Thyroid gland (tissue), 4 donors: Measurements from ENCODE around the gene ZNRF1. TPM values are rescaled to one million over a fixed set of nuclear protein-coding genes. Genes with fewer than 3 reads are reported as not detected.

Experiments
- DNase-seq, 2 donors: peaks; one replicate each; pipeline ENCODE4 v3.0.0-alpha.2; 2019
- H3K27ac ChIP-seq, 3 donors: fragments of 200-600 bp; sonication (generic); 1 replicate in 2 of 3; 2 replicates in 1 of 3; pipeline ENCODE4 v1.5.1; 2016 to 2019; ENCODE audit warnings: mild to moderate bottlenecking in 1 of 3, moderate library complexity in 1 of 3
- H3K27me3 ChIP-seq: fragments of 200-600 bp; sonication (generic); one replicate; pipeline ENCODE4 v1.5.1; 2019
- H3K36me3 ChIP-seq, 2 donors: fragments of 200-600 bp; sonication (generic); one replicate each; pipeline ENCODE4 v1.5.1; 2016 to 2019
- H3K4me1 ChIP-seq, 2 donors: fragments of 200-600 bp; sonication (generic); one replicate each; pipeline ENCODE4 v1.5.1; 2017 to 2019
- H3K4me3 ChIP-seq, 3 donors: fragments of 200-600 bp; sonication (generic); replicated peaks in 1 of 3; 1 replicate in 2 of 3; 2 replicates in 1 of 3; pipeline ENCODE4 v1.5.1; 2016; ENCODE audit warnings: mild to moderate bottlenecking in 1 of 3
- H3K9me3 ChIP-seq: fragments of 200-600 bp; sonication (generic); one replicate; pipeline ENCODE4 v1.5.1; 2017
- POLR2A ChIP-seq, 2 donors: fragments of 450-650 bp; IDR thresholded peaks; one replicate each; pipeline ENCODE4 v1.6.1; 2017; ENCODE audit warnings: antibody characterized with exemption in 2 of 2, mild to moderate bottlenecking in 2 of 2, moderate library complexity in 1 of 2
- WGBS, 2 donors: methylation state at CpG; one replicate each; pipeline ENCODE4 v1.1.5; 2017; 5-methylcytosine and 5-hydroxymethylcytosine counted together
- intact Hi-C: fragments of 100-400 bp; cut with DNase I; formaldehyde crosslinking; loops from one replicate; pipeline ENCODE4 v1.15.1; 2023
- total RNA-seq, 4 donors: library from RNA; depleted of rRNA; stranded (reverse); fragments of >200 nt; gene quantifications; one replicate each; pipeline ENCODE4 v1.2.3, GENCODE V29; 2016
- TF ChIP-seq, protein P1 (sequence below), 6 experiments: fragments of 200-600 bp in 3 of 6; fragments of 450-650 bp in 3 of 6; sonication (generic) in 3 of 6; IDR thresholded peaks; one replicate each; pipeline ENCODE4 v1.5.1; 2016 to 2019; ENCODE audit warnings: antibody characterized with exemption in 6 of 6, mild to moderate bottlenecking in 2 of 6, inconsistent platforms in 1 of 6, moderate library complexity in 1 of 6

Gene ZNRF1
- total RNA-seq, 4 donors from 2014 or later = 47.4 to 94.5 (median 57.4) TPM

DNA sequence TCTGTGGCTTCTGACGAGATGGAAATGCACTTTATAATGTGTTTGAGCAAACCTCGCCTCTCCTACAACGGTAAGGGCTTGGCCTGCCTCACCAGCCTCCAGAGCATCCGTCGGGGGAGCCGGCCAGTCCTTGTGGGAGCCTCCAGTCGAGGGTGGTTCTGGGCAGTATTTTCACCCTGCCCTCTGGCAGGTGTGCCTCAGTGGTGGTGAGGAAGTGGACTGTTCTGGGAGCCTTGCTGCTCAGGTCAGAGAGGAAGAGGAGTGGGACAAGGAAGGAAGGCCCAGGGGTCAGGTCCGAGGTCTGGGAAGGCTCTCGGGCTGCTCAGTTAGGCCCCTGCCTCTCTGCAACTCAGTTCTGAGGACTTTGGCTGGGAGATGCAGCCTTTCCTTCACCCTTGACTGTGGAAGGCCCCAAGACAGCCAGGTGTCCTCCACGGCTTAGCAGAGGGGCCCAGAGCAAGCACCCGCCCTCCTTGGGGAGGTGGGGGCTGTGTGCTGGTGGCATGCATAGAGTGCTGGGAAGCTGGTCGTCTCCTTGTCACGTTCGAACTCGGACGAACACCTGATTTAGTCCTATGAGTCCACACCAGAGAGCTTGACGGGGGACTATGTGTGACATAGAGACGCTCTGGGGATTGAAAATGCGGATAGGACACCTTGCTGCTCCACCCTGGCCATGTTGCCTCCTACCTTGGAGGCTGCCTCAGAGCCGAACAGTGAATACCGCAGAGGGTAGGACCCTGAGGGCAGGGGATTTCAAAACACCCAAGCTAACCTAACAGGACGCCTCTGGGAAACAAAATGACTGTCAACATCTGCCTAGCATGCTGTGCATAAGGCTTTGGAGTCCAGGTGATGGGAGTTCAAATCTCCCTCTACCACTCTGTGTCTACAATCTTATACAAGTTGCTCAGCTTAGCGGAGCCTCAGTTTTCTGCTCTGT is 95.0 kb downstream of the ZNRF1 start:
- intact Hi-C loops = no loop called here
- DNase-seq = no peak

GRCh38 chr16:75095204-75095621 is 96.4 kb downstream of the ZNRF1 start:
- H3K4me1 ChIP-seq = peaks cover 45 to 68% of the 10 kb centered on the region in 2 donors
- H3K27ac ChIP-seq = peak overlapping the region; percentile 82 to 86 (median 82)
- H3K36me3 ChIP-seq = no peaks in the 10 kb centered on the region
- intact Hi-C loops = no loop called here
- H3K9me3 ChIP-seq = no peaks in the 10 kb centered on the region
- H3K27me3 ChIP-seq = no peaks in the 10 kb centered on the region
- TF ChIP-seq POLR2A (IDR thresholded peaks at IDR 0.05) = no peak
- TF ChIP-seq, protein P1, sequence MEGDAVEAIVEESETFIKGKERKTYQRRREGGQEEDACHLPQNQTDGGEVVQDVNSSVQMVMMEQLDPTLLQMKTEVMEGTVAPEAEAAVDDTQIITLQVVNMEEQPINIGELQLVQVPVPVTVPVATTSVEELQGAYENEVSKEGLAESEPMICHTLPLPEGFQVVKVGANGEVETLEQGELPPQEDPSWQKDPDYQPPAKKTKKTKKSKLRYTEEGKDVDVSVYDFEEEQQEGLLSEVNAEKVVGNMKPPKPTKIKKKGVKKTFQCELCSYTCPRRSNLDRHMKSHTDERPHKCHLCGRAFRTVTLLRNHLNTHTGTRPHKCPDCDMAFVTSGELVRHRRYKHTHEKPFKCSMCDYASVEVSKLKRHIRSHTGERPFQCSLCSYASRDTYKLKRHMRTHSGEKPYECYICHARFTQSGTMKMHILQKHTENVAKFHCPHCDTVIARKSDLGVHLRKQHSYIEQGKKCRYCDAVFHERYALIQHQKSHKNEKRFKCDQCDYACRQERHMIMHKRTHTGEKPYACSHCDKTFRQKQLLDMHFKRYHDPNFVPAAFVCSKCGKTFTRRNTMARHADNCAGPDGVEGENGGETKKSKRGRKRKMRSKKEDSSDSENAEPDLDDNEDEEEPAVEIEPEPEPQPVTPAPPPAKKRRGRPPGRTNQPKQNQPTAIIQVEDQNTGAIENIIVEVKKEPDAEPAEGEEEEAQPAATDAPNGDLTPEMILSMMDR (IDR thresholded peaks at IDR 0.05) = no peak
- H3K4me3 ChIP-seq = no peak overlapping the region
- DNase-seq = no peak
- WGBS, 2 donors = 91% methylated on average over 14 of the region's 14 CpGs

More for the DNA sequence above, 95.0 kb downstream of the ZNRF1 start:
- Histone ChIP-seq H3K36me3 (no peaks in the 10 kb centered on the region), H3K9me3 (no peaks in the 10 kb centered on the region), H3K4me1 (peaks cover 37 to 59% of the 10 kb centered on the region in 2 donors), H3K4me3 (no peak overlapping the region), H3K27me3 (no peaks in the 10 kb centered on the region), H3K27ac (peak overlapping the region in 2 of 3 donors; percentile 82 to 86)
- WGBS, 2 donors = 92% methylated on average over 21 to 22 of the region's 23 CpGs
- TF ChIP-seq, protein P1 (IDR thresholded peaks at IDR 0.05) = no peak

DNA sequence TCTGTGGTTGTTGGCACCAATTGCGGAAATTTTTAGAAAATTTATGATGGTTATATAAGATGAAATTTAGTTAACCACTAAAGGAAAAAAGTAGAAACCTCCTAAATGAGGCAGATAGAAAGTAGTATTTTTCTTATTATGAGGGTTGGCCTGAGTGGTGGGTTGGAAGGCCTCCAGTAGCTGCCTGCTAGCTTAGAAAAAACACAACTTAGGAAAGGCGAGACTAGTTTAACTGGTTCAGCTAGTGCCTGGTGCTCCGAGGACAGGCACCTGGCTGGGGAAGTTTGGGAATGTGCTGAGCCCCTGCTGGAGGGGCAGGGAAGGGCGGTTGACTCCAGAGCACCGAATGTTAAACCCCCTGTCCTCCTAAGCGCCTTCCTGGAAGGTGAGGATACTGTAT is 97.8 kb downstream of the ZNRF1 start:
- 15 to 46% methylated on average over 6 of the region's 6 CpGs for WGBS, 2 donors
- peak overlapping the region; percentile 82 to 86 (median 82) for H3K27ac ChIP-seq
- H3K4me1 ChIP-seq = peaks cover 44 to 62% of the 10 kb centered on the region in 2 donors
- no peaks in the 10 kb centered on the region for H3K27me3 ChIP-seq
- no peak overlapping the region for H3K4me3 ChIP-seq
- intact Hi-C loops = no loop called here
- H3K9me3 ChIP-seq = no peaks in the 10 kb centered on the region
- no peaks in the 10 kb centered on the region for H3K36me3 ChIP-seq
- TF ChIP-seq, protein P1 (IDR thresholded peaks at IDR 0.05) = peak in 5 of 6 experiments; percentile 44 to 89 (median 65)
- TF ChIP-seq POLR2A (IDR thresholded peaks at IDR 0.05) = no peak
- DNase-seq = peak; percentile 92 to 93

GRCh38 chr16:75097191-75097761 is 98.5 kb downstream of the ZNRF1 start:
- H3K9me3 ChIP-seq = no peaks in the 10 kb centered on the region
- no peaks in the 10 kb centered on the region for H3K36me3 ChIP-seq
- no peak for DNase-seq
- H3K4me3 ChIP-seq = no peak overlapping the region
- WGBS, 2 donors = 71 to 72% methylated on average over 10 of the region's 10 CpGs
- H3K4me1 ChIP-seq = peaks cover 41 to 60% of the 10 kb centered on the region in 2 donors
- peak overlapping the region; percentile 71 to 86 (median 82) for H3K27ac ChIP-seq
- TF ChIP-seq, protein P1 (IDR thresholded peaks at IDR 0.05) = no peak
- TF ChIP-seq POLR2A (IDR thresholded peaks at IDR 0.05) = no peak
- no peaks in the 10 kb centered on the region for H3K27me3 ChIP-seq
- intact Hi-C loops = no loop called here
